HG03521 (cell line): ENCODE measurements around the gene SORCS1.
"Not testable (repeated sequence)": the region's sequence is repeated elsewhere in the genome, so short reads cannot be mapped to it uniquely, and the experiment has no call there.

Source experiments
- ATAC-seq: cut with Tn5 transposase; IDR thresholded peaks from one replicate; pipeline ENCODE4 v1.9.1; 2021; ENCODE audit warnings: mild to moderate bottlenecking, moderate library complexity; ENCODE audit not compliant: unreplicated experiment

SORCS1 gene

DNA sequence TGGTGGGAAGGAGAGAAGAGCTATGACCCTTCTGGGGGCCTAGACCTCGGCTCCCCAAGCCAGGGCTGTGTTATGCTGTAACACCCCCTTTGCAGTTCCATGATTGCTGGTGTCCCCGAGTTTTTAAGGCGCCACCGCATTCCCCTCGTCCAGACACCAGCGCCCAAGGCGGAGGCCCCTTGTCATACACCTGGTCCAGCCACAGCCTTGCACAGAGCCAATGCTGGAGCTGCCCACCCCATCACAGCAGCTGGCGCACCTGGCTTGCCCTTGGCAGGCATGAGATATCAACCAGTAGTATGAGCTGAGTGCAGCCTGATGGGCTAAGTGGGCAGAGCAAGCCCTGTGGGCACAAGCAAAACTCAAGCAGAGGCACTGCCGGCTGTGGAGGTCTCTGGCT lies 209.4 kb downstream of the SORCS1 start:
- no peak for ATAC-seq

DNA sequence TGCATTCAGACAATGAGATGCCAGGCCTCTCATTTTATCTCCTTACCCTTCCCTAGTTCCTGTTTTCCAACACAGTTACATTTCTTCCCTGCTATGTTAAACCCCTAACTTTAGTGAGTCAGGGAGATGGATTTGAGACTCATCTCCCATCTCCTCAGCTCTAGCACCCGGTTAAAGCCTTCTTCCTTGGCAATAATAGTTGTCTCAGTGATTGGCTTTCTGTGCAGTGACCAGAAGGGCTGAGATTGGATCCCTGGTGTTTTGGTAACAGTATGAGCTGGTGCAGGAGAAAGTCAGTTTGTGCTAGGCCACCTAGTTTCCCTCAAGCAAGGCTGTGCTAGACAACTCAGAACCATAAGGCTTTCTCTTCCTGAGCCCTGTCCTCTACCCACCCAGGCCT lies 212.5 kb downstream of the SORCS1 start:
- ATAC-seq = no peak

- no peak for ATAC-seq
Observed at GRCh38 chr10:106949680-106950478, 214.6 kb downstream of the SORCS1 start.

GRCh38 chr10:106947643-106948042 lies 216.9 kb downstream of the SORCS1 start:
- no peak for ATAC-seq

GRCh38 chr10:106942035-106942662 lies 222.4 kb downstream of the SORCS1 start:
- ATAC-seq = no peak

GRCh38 chr10:106941297-106942034 lies 223.0 kb downstream of the SORCS1 start:
- ATAC-seq = no peak

- no peak for ATAC-seq
Observed at GRCh38 chr10:106938513-106938912, 226.0 kb downstream of the SORCS1 start.

DNA sequence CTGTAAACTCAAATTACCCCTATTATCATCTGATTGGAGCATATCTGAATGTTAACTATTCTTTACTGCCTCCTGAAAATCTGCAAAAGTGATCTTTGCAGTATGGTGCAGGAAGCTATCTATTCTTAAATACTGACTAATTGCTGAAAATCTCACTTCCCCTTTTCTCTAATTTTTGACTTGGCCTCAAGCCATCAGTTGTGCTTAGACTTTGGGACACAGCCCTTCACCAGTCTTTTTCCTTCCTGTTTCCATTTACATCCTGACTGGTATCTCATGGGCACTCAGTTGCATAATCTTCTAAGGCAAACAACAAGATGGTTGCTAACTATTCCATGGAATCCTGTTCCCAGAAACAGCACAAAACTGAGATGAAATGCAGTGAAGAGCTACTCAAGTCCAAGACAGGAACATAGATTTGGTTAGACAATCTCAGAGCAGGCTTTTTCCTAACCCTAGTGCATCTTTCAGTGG lies 228.5 kb downstream of the SORCS1 start:
- ATAC-seq = peak; percentile 67

- no peak for ATAC-seq
Observed at GRCh38 chr10:106931853-106932249, 232.7 kb downstream of the SORCS1 start.

DNA sequence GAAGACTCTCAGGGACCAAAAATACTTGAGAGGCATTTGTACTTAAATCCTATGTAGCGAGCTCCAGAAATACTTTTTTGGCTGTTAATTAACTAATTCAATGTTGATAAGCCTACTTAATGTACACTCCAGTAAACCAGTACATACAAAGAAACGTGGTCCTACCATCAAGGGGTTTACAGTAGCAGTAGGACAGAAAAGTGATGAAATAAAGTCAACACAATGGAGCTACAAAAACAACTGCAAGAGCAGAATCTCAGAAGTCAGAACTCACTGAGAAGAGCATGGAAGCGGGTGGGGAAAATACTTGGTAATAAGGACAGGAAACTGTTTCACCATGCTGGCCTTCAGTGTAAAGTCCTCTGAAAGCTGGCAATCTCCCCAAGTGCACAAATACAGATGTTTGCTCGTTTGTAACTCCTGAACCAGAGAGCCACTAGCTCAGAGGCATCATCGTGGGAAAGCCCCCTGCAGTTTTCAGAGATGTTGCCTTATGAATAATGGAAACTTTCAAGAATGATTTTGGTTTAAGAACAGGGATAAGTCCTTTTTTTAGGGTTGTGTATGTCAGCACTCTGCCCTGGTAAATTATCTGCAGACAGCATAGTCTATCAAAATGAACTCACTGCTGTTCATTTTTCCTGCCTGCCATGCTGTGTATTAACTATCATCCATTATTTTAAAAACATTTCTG lies 233.2 kb downstream of the SORCS1 start:
- peak; percentile 57 for ATAC-seq

DNA sequence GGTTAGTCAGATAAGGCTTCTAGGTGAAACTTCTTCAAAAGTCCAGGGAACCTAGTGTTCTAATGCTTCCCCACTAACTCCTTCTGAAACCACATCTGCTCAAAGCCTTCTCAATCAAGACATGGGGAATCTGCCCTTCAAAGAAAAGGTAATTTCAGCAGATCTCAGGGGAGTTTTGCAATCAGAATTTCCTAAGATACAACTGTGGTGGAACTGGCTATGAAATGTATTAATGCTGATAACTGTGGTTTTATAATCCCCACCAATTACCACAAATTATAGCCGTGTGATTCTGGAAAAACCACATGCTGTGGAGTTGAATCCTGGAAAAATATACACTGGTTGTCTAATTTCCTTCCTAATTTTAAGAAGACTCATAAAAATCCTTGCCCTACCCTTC lies 233.8 kb downstream of the SORCS1 start:
- ATAC-seq = no peak

DNA sequence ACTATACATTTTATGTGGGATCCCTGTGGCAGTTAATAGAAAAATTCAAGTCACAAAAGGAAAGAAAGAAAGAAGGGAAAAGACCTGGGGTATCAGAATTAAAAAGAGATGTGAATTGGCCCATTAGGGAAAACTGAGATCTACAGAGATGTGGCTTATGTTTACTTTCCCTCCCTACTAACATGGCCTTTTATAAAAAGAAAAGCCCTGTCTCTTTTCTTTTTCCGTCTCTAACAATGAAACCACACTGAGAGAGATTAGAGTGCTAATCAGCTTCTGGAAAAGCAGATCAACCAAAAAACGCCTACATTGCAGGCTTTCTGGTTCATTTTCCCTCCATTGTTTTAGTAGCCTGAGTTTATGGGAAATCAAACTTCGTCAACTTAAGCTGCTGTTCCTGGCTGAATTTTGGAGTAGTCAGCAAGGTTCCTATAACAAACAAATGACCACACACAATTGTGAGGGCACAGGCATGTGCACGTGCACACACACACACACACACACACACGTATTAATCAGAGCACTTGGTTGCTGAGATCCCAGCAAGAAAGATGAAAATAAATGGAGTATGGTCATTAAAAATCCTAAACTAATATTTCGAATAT lies 235.1 kb downstream of the SORCS1 start:
- no peak for ATAC-seq

DNA sequence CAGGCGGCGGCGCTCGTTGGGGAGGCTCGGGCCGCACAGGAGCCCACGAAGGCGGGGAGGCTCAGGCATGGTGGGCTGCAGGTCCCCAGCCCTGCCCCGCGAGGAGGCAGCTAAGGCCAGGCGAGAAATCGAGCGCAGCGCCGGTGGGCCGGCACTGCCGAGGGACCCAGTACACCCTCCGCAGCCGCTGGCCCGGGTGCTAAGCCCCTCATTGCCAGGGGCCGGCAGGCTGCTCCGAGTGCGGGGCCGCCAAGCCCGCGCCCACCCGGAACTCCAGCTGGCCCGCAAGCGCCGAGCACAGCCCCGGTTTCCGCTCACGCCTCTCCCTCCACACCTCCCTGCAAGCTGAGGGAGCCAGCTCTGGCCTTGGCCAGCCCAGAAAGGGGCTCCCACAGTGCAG lies 236.4 kb downstream of the SORCS1 start:
- ATAC-seq = not testable (repeated sequence)

GRCh38 chr10:106925191-106925590 lies 239.3 kb downstream of the SORCS1 start:
- no peak for ATAC-seq

DNA sequence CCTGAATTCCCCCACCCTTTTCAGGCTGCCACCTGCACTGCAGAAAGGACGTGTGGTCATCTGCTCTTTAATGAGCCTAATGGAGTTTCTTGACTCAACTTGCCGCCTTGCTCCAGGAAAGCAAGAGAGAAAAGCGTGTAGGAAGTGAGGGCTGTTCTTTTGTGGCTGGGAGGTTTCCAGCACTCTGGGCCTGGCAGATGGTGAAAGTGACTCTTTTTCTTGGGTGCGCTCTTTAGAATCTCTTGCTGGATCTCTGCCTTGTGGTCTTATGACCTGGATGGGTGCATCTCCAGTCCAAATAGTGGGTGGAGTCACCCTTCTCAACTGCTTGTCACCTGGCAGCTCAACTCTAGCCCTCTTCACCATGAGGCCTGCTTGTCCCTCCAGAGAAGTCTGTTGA lies 244.0 kb downstream of the SORCS1 start:
- no peak for ATAC-seq

DNA sequence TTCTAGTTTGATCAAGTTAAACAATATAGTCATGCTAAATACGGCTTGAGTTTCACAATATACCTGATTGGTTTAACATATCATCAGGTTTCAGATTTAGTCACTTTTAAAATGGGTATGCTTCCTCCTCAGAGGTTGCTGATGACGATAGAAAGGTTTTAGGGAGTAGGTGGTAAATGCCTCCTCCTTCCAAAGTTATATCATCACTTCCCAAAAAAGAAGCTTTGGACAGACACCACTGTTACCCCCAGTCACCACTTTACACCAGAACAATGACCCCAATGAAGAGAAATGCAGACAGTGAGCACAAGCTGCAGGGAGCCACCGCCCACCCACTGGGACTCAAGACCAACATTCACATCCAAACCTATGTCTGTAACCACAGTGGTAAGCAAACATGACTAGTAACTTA lies 244.6 kb downstream of the SORCS1 start:
- peak; percentile 74 for ATAC-seq

- ATAC-seq = no peak
Observed at GRCh38 chr10:106917452-106918055, 247.0 kb downstream of the SORCS1 start.

- no peak for ATAC-seq
Observed at GRCh38 chr10:106914016-106914415, 250.5 kb downstream of the SORCS1 start.

- ATAC-seq = no peak
Observed at GRCh38 chr10:106913348-106913747, 251.2 kb downstream of the SORCS1 start.

DNA sequence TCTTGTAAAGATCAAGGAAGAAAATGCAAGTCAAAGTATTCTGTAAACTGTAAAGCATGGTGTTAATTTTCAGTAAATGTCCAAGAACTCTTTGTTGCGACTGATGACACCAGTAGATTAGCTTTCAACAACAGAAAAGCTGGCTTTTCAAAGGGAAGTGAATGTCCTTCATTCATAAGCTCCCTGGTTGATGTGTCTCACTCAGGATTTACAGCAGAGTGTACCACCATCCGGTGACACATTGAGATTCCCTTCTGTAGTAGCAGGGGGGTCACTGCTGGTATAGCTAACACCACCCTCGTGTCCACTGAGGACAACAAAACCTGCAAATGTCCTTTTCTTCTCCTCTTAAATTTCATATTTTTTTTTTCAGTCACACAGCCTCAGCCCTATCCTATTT lies 253.4 kb downstream of the SORCS1 start:
- ATAC-seq = no peak
